NCI-H146 treated with DMSO at 0.1 percent for 48 hours (cell line): ENCODE data around the gene OR4K15.
"Not testable (repeated sequence)": the region's sequence is repeated elsewhere in the genome, so short reads cannot be mapped to it uniquely, and the experiment has no call there.

Experiments used
- DNase-seq: peaks from one replicate; lab custom pipeline; 2025; ENCODE audit not compliant: unreplicated experiment; lab: John Stamatoyannopoulos, UW

Gene OR4K15, protein sequence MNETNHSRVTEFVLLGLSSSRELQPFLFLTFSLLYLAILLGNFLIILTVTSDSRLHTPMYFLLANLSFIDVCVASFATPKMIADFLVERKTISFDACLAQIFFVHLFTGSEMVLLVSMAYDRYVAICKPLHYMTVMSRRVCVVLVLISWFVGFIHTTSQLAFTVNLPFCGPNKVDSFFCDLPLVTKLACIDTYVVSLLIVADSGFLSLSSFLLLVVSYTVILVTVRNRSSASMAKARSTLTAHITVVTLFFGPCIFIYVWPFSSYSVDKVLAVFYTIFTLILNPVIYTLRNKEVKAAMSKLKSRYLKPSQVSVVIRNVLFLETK

DNA sequence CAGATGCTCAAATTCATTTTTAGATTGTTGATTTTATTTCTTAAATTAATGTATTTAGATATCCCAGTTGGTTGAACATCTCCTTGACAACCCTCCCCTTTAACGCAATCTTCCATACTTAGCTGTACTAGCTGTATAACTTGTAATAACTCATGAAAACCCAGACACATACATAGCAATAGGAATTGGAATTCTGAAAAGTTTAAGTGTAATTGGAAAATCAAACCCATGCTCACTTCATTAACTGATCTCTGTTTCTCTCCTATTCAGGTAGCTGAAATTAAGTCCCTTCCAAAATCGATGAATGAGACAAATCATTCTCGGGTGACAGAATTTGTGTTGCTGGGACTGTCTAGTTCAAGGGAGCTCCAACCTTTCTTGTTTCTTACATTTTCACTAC, at the start of gene OR4K15:
Gene OR4K15, plus strand, starts transcription at position 301 of the 400 bp plus-strand sequence. Its CDS starts 0 bp downstream, at position 301.
- DNase-seq: no peak

DNA sequence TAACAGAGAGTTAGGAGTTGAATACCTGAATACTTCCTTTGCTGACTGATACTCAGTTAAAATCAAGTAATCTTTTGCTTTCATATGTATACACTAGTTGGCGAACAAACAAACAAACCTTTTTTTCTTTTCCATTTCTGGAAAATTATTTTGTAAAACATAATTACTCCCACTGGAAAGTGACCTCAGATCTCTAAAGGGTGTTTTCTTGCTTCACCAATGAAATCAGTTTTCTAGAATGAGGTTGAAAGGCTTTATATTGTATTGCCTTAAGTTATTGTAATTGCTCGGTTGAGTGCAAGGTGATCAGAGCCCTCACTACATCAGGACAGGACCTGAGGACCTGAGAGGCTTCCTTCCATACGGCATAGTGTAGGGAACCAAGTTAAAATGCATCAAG, 44.8 kb upstream of the OR4K15 start, which contains the start of gene OR4K1:
Gene OR4K1, plus strand, starts transcription at position 301 of the 400 bp plus-strand sequence. CDS start 4,750 bp downstream, outside the sequence.
- no peak for DNase-seq

DNA sequence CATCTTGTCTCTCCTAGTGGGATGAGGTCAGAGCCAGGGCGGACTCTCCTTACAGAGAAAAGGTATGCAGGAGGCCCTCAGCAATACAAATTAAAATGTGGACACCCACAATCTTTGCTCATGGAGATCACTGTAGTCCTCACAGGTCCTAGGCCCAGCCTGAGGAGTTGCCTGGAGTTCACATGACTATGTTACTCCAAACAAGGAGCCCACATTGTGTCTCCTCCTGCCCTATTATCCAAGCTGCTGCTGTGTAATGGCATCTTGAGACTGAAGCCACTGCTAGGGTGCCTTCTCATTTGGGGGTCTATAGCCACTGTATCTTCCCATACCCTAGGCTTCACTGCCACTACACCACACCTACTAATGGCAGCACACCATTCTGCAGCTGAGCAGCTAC, 33.7 kb upstream of the OR4K15 start:
- no peak for DNase-seq

DNA sequence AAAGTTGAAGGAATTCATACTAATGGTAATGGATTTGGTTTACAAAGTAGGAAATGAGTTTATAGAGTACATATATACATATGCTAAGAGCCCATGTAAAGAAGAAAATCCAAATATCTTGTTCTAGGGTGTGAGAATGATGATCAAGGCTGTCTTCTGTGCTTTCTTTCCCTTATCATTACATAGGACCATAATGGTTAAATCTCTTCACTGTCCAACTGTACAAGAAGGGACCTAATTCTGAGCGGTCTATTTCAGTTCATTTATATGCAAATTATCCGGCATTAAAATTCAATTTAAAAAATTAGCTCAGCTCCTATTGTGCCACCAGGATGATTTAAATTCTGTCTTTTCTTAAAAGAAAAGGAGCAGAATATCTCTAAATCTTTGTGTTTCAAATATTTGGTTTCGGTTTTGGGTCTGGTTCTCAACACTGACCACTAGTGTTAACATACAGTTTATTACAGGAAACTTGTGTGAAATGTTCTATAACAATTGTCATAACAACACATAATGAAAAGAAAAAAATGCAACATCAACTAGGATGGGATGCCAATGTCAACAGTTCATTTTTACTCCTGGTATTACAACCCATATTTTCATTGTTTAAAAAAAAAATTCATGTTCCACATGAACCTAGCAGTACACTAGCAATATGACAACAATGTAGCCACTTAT, 27.8 kb upstream of the OR4K15 start:
- DNase-seq: no peak

DNA sequence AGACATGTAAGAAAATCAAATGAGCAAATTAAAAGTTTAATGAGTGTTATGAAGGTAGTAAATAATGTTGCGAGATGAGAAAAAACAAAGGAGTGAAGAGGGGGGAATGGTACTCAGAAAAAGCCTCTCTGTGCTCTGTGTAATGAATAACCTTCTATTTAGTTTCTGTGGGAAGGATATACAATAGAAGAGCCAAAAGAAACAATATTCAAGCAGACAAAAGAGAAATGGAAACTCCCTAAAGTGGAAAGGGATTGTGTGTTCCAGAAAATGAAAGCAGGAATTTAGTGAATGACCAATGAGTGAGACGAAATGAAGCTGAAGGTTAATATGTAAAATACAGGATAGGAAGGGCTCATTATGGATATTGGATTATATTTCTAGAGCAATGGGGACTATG, 26.2 kb upstream of the OR4K15 start:
- no peak for DNase-seq

DNA sequence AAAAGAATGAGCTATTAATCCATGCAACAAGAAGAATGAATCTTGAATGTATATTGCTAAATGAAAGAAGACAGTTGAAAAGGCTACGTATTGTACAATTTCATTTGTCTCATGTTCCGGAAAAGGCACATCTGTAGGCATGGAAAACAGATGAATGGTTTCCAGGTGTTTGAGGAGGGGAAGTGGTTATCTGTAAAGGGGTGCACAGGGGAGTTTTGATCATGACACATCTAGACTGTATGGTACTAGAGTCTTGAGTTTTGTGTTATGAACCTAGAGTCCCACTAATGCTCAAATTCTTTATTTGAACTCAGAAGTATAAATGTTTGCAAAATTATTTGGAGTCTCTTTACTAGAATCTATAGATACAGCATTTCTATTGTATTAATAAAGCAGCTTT, 5.7 kb upstream of the OR4K15 start:
- not testable (repeated sequence) for DNase-seq

DNA sequence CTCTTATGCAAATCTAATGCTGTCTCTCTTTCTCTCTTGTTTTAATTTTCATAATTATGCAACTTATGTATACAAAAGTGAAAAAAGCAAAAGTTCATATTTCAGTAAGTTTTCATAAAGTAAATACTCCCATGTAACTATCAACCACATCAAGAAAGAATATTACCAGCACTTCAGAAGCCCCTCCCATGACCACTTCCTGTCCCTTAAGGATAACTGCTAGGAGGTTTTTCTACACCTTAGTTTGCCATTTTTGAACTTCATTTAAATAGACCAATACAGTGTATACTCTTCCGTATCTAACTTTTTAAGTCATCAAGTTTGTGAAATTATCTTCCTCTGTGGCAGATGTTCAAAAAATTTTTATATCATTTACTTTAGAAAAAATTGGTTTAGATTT, 547 bp upstream of the OR4K15 start:
- DNase-seq: no peak

DNA sequence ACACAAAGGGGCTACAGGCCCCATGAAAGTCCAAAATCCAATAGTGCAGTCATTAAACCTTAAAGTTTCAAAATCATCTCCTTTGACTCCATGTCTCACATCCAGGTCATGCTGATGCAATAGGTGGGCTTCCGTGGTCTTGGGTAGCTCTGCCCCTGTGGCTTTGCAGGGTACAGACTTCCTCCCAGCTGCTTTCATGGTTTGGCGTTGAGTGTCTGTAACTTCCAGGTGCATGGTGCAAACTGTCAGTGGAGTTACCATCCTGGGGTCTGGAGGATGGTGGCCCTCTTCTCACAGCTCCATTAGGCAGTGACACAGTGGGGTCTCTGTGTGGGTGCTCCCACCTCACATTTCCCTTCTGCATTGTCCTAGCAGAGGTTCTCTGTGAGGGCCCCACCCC, 18.0 kb downstream of the OR4K15 start:
- DNase-seq: no peak

DNA sequence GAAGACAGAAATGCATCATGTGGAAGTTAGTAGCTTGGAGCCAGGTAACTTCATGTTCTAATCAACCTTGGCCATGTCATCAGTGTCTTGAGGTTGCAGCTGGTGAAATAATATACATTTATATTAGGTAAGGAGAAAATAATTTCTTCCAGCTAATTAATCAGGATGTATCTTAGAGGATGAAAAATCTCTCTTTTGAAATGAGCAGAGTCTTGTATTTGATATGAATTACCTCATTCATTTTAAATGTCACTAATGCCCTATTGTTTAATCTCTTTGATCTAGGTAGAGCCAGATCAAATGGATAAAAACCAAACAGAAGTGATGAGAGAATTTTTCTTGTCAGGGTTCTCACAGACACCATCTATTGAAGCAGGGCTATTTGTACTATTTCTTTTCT, 26.5 kb downstream of the OR4K15 start, which contains the start of gene OR4Q2:
Gene OR4Q2, plus strand, starts transcription at position 301 of the 400 bp plus-strand sequence.
- DNase-seq: no peak

DNA sequence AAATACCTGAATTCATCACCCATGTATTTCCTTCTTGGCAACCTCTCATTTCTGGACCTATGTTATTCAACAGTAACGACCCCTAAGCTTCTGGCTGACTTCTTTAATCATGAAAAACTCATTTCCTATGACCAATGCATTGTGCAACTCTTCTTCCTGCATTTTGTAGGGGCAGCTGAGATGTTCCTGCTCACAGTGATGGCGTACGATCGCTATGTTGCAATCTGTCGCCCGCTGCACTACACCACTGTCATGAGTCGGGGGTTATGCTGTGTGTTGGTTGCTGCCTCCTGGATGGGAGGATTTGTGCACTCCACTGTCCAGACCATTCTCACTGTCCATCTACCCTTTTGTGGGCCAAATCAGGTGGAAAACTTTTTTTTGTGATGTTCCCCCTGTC, 26.9 kb downstream of the OR4K15 start:
- no peak for DNase-seq

DNA sequence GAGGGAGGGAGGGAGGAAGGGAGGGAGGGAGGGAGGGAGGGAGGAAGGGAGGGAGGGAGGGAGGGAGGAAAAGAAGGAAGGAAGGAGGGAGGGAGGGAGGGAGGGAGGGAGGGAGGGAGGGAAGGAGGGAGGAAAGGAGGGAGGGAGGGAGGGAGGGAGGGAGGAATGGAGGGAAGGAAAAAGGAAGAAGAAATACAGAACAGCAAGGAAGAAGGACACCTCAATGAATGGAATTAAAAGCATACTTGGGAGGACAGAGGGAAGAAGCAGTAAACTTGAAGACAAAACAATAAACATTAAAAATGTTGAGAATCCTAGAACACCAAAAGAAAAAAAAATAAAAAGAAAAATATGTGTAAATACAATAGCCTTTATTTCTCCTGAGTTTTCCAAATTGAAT, 32.8 kb downstream of the OR4K15 start:
- DNase-seq: no peak

DNA sequence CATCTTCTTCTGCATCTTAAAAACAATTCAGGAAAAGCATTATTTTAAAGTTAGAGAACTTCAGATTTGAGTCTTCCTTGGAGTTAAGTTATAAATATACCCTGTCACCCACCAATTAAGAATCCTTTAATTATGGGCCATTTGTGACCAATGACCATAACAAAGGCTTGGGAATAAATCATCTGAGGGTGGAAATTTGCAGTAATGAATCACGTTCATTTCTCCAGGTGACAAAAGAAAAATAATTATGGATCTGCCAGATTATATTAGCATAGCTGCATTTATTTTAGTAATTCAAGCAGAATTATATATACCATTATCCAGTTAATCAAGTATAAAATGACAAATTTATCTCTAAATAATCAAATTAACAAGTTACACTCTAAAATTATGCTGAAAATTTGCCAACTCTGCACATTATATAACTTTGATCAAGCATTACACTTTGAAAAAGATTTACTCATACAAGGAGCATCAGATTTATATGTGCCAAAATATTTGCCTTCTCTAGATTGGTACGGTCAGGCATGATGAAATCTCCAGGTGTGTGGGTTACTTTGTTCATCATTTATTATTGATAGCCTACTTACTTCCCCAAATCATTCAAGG, 44.0 kb downstream of the OR4K15 start, which contains the start of gene OR4K14:
Gene OR4K14, minus strand, starts transcription at position 51 of the 609 bp plus-strand sequence. CDS start 4,114 bp downstream, outside the sequence.
- DNase-seq: no peak
